Prostate gland (tissue), 2 donors: ENCODE data around the gene CAD. TPM values are rescaled to one million over a fixed set of nuclear protein-coding genes. Genes with fewer than 3 reads are reported as not detected.

Experiments used
- DNase-seq: peaks from one replicate; pipeline ENCODE4 v3.0.0-alpha.2; 2019; ENCODE audit warnings: low spot score
- H3K27ac ChIP-seq, 2 donors: fragments of 200-600 bp; sonication (generic); 2 replicates each; pipeline ENCODE4 v1.5.1; 2017 to 2019
- H3K27me3 ChIP-seq: fragments of 200-600 bp; sonication (generic); replicated peaks from 2 replicates; pipeline ENCODE4 v1.5.1; 2019; ENCODE audit not compliant: insufficient read depth
- H3K36me3 ChIP-seq, 2 donors: fragments of 200-600 bp; sonication (generic); 1 replicate in 1 of 2; 2 replicates in 1 of 2; pipeline versions ENCODE4 v1.5.1 to v1.8.1; 2017 to 2019
- H3K4me1 ChIP-seq: fragments of 200-600 bp; sonication (generic); replicated peaks from 2 replicates; pipeline ENCODE4 v1.5.1; 2019
- H3K4me3 ChIP-seq, 2 donors: fragments of 200-600 bp; sonication (generic); 2 replicates each; pipeline ENCODE4 v1.5.1; 2017 to 2019
- H3K9me3 ChIP-seq: fragments of 200-600 bp; sonication (generic); 2 replicates; pipeline ENCODE4 v1.5.1; 2017
- CTCF ChIP-seq, 4 experiments: fragments of 200-600 bp in 2 of 4; fragments of 450-650 bp in 2 of 4; sonication (generic) in 2 of 4; IDR thresholded peaks; 1 replicate in 3 of 4; 2 replicates in 1 of 4; pipeline ENCODE4 v1.5.1; 2016 to 2019; ENCODE audit warnings: antibody characterized with exemption in 4 of 4, mild to moderate bottlenecking in 2 of 4, moderate library complexity in 2 of 4
- POLR2A ChIP-seq: fragments of 450-650 bp; IDR thresholded peaks from one replicate; pipeline ENCODE4 v1.6.1; 2016; ENCODE audit warnings: antibody characterized with exemption, mild to moderate bottlenecking
- POLR2AphosphoS5 ChIP-seq: sonication (generic); formaldehyde crosslinking; IDR thresholded peaks from one replicate; pipeline ENCODE4 v1.6.1; 2017; ENCODE audit warnings: antibody characterized with exemption
- WGBS: methylation state at CpG from one replicate; pipeline ENCODE4 v1.1.5; 2018; 5-methylcytosine and 5-hydroxymethylcytosine counted together
- intact Hi-C: fragments of 100-400 bp; cut with DNase I; formaldehyde crosslinking; loops from one replicate; pipeline ENCODE4 v1.14.2; 2022
- total RNA-seq, 2 donors: library from RNA; depleted of rRNA; stranded (reverse); fragments of >200 nt; gene quantifications; one replicate each; pipeline ENCODE4 v1.1.0, GENCODE V29; 2016

CAD gene
- total RNA-seq, 2 donors from 2014 or later, result 16.0 to 63.6 TPM

GRCh38 chr2:27258051-27258450 lies 40.9 kb downstream of the CAD start:
- 84% methylated on average over 8 of the region's 8 CpGs for WGBS
- TF ChIP-seq POLR2A (no peak), CTCF (IDR thresholded peaks at IDR 0.05) (no peak), POLR2AphosphoS5 (no peak)
- H3K27ac ChIP-seq, result no peak overlapping the region
- no peak for DNase-seq
- H3K36me3 ChIP-seq, result no peaks in the 10 kb centered on the region
- no peaks in the 10 kb centered on the region for H3K9me3 ChIP-seq
- peaks cover 4% of the 10 kb centered on the region for H3K4me1 ChIP-seq
- peaks cover 3% of the 10 kb centered on the region for H3K27me3 ChIP-seq
- intact Hi-C loops, result no loop called here
- H3K4me3 ChIP-seq, result no peak overlapping the region

GRCh38 chr2:27261241-27261925 lies 44.2 kb downstream of the CAD start:
- H3K4me1 ChIP-seq, result peaks cover 7% of the 10 kb centered on the region
- DNase-seq, result no peak
- 54% methylated on average over 11 of the region's 11 CpGs for WGBS
- no peaks in the 10 kb centered on the region for H3K9me3 ChIP-seq
- TF ChIP-seq POLR2A, result no peak
- TF ChIP-seq POLR2AphosphoS5, result no peak
- TF ChIP-seq CTCF (IDR thresholded peaks at IDR 0.05), result no peak
- H3K27ac ChIP-seq, result no peak overlapping the region
- H3K27me3 ChIP-seq, result peaks cover 10% of the 10 kb centered on the region
- no peak overlapping the region for H3K4me3 ChIP-seq
- H3K36me3 ChIP-seq, result no peaks in the 10 kb centered on the region
- intact Hi-C loops, result no loop called here

DNA sequence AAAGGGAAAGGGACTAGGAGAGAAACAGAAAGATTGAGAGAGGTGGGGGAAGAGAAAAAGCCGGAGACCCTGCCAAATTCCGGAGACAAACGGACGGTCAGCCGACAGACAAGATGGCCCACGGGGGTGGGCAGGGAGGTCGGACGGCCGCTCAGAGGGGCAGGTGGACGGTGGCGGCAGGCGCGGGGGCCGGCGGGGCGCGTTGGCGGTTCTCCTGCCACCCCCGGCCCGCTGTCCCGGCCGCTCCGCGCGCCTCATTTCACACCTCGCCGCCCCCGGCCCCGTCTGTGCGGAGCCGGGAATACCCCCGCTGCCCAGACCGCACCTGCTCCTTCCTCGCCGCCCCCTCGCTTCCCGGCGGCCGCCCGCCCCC lies 44.7 kb downstream of the CAD start:
- no peaks in the 10 kb centered on the region for H3K9me3 ChIP-seq
- no peaks in the 10 kb centered on the region for H3K36me3 ChIP-seq
- DNase-seq, result no peak
- no peak overlapping the region for H3K27ac ChIP-seq
- peaks cover 7% of the 10 kb centered on the region for H3K4me1 ChIP-seq
- intact Hi-C loops, result no loop called here
- peak overlapping the region in 1 of 2 donors; percentile 40 for H3K4me3 ChIP-seq
- peaks cover 10% of the 10 kb centered on the region for H3K27me3 ChIP-seq
- 4% methylated on average over 34 of the region's 40 CpGs for WGBS
- TF ChIP-seq POLR2A (no peak), POLR2AphosphoS5 (no peak), CTCF (IDR thresholded peaks at IDR 0.05) (no peak)

- Histone ChIP-seq H3K27me3 (peaks cover 10% of the 10 kb centered on the region), H3K4me3 (peak within 1 kb of the TSS; percentile 29 to 40), H3K36me3 (no peaks in the 10 kb centered on the region), H3K27ac (no peak within 1 kb of the TSS), H3K4me1 (peaks cover 7% of the 10 kb centered on the region), H3K9me3 (no peaks in the 10 kb centered on the region)
- DNase-seq, result peak; percentile 42
- TF ChIP-seq POLR2A, result no peak
- no peak for TF ChIP-seq POLR2AphosphoS5
- TF ChIP-seq CTCF (IDR thresholded peaks at IDR 0.05), result no peak
- intact Hi-C loops, result no loop called here
- 0% methylated on average over 5 of the region's 96 CpGs for WGBS
These were observed 45.5 kb downstream of the CAD start, which contains the start of gene SLC30A3 for GRCh38 chr2:27262379-27263286. SLC30A3 (minus strand) TSS chr2:27263047; CDS start chr2:27262906, 141 bp downstream.
